Vagina (tissue), 2 donors: ENCODE results near the gene PKN1.

Experiments used
- POLR2A ChIP-seq, 2 donors: fragments of 450-650 bp; IDR thresholded peaks; one replicate each; pipeline ENCODE4 v1.6.1; 2017; ENCODE audit warnings: antibody characterized with exemption in 2 of 2, mild to moderate bottlenecking in 2 of 2, moderate library complexity in 2 of 2
- POLR2AphosphoS5 ChIP-seq, 2 donors: sonication (generic); formaldehyde crosslinking; IDR thresholded peaks; one replicate each; pipeline ENCODE4 v1.9.0; 2017; ENCODE audit warnings: antibody characterized with exemption in 2 of 2, mild to moderate bottlenecking in 2 of 2, low read depth in 1 of 2; ENCODE audit not compliant: insufficient read depth in 1 of 2
- TF ChIP-seq, protein P1 (sequence below), 3 experiments: fragments of 450-650 bp in 2 of 3; fragments of 200-600 bp in 1 of 3; sonication (generic) in 1 of 3; IDR thresholded peaks; one replicate each; pipeline ENCODE4 v1.5.1; 2017 to 2019; ENCODE audit warnings: antibody characterized with exemption in 3 of 3, mild to moderate bottlenecking in 2 of 3, moderate library complexity in 2 of 3

DNA sequence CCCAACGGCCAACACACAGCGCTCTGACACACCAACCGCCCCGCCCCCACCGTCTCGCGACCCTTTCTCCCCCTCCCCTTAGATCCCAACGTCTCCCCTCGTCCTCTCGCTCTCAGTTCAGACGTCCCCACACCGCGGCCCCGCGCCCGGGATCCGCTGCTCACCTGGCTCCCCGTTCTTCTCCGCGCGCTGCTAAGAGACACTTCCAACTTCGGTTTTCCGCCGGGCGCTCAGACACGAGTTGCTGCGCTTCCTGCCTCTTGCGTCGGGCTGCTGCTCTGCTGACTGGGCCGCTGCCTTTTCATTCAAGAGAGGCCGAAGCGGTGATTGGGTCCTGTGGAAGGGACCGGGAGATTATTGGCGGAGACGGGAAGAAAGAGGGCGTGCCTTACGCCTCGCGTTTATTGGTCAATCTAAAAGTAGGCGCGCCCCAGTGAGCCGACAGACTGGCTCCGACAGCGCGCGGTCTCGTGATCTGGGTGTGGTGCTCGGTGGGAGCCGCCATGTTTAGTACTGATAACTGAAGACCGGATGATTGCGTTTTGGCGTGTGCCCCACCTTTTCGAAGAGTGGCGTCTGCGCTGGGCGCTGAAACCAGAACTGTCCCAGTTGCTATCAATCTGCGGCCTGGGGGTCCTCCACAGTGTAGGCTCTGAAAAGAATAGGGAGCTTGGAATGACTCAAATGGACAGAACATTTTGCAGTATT is 13.8 kb upstream of the PKN1 start, which contains the start of gene DDX39A:
- peak in 1 of 2 donors; percentile 91 for TF ChIP-seq POLR2A (IDR thresholded peaks at IDR 0.05)
- TF ChIP-seq, protein P1, sequence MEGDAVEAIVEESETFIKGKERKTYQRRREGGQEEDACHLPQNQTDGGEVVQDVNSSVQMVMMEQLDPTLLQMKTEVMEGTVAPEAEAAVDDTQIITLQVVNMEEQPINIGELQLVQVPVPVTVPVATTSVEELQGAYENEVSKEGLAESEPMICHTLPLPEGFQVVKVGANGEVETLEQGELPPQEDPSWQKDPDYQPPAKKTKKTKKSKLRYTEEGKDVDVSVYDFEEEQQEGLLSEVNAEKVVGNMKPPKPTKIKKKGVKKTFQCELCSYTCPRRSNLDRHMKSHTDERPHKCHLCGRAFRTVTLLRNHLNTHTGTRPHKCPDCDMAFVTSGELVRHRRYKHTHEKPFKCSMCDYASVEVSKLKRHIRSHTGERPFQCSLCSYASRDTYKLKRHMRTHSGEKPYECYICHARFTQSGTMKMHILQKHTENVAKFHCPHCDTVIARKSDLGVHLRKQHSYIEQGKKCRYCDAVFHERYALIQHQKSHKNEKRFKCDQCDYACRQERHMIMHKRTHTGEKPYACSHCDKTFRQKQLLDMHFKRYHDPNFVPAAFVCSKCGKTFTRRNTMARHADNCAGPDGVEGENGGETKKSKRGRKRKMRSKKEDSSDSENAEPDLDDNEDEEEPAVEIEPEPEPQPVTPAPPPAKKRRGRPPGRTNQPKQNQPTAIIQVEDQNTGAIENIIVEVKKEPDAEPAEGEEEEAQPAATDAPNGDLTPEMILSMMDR (IDR thresholded peaks at IDR 0.05), result no peak
- peak; percentile 73 to 98 for TF ChIP-seq POLR2AphosphoS5 (IDR thresholded peaks at IDR 0.05; ENCODE audit: insufficient read depth in 1 of 2, low read depth in 1 of 2)
